ENCODE data around the gene HSPA13. TPM values are rescaled to one million over a fixed set of nuclear protein-coding genes. Genes with fewer than 3 reads are reported as not detected.
"Not testable (repeated sequence)": the region's sequence is repeated elsewhere in the genome, so short reads cannot be mapped to it uniquely, and the experiment has no call there.

HSPA13 gene
- total RNA-seq, 1 donor from 2014 or later: 87.6 TPM

DNA sequence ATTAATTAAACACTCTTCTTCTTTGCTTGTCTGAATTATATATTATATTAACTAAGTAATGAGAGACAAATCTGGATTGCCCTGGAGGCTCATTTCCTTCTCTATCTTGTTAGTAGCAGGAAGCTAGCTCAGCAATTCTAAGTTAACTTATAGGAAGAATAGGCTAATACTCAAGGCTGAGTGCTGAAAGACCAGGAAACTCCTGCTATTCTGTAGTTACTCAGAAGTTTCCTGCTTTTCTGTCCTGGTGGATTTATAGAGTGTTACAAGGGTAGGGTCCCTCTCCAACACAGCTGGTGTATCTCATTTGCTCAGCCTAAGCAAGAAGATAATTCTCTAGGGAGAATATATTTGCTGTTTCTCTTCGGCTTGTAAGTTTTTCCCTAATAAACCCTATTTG lies 29.2 kb downstream of the HSPA13 start:
- no peak overlapping the region for H3K4me3 ChIP-seq (ENCODE audit: low read depth, low read length)
- H3K36me3 ChIP-seq (ENCODE audit: control insufficient read depth, insufficient read depth, low read length): no peaks in the 10 kb centered on the region
- H3K27me3 ChIP-seq (ENCODE audit: control insufficient read depth, insufficient read depth, low read length): no peaks in the 10 kb centered on the region
- TF ChIP-seq, protein P1, sequence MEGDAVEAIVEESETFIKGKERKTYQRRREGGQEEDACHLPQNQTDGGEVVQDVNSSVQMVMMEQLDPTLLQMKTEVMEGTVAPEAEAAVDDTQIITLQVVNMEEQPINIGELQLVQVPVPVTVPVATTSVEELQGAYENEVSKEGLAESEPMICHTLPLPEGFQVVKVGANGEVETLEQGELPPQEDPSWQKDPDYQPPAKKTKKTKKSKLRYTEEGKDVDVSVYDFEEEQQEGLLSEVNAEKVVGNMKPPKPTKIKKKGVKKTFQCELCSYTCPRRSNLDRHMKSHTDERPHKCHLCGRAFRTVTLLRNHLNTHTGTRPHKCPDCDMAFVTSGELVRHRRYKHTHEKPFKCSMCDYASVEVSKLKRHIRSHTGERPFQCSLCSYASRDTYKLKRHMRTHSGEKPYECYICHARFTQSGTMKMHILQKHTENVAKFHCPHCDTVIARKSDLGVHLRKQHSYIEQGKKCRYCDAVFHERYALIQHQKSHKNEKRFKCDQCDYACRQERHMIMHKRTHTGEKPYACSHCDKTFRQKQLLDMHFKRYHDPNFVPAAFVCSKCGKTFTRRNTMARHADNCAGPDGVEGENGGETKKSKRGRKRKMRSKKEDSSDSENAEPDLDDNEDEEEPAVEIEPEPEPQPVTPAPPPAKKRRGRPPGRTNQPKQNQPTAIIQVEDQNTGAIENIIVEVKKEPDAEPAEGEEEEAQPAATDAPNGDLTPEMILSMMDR (IDR thresholded peaks at IDR 0.05; ENCODE audit: insufficient read depth, low read length, poor library complexity, severe bottlenecking): no peak
- DNase-seq (ENCODE audit: low read depth): no peak

GRCh38 chr21:14353231-14353630 lies 29.7 kb downstream of the HSPA13 start:
- Histone ChIP-seq H3K27me3 (ENCODE audit: control insufficient read depth, insufficient read depth, low read length) (no peaks in the 10 kb centered on the region), H3K4me3 (ENCODE audit: low read depth, low read length) (no peak overlapping the region), H3K36me3 (ENCODE audit: control insufficient read depth, insufficient read depth, low read length) (no peaks in the 10 kb centered on the region)
- no peak for DNase-seq (ENCODE audit: low read depth)
- TF ChIP-seq, protein P1 (IDR thresholded peaks at IDR 0.05; ENCODE audit: insufficient read depth, low read length, poor library complexity, severe bottlenecking): no peak

DNA sequence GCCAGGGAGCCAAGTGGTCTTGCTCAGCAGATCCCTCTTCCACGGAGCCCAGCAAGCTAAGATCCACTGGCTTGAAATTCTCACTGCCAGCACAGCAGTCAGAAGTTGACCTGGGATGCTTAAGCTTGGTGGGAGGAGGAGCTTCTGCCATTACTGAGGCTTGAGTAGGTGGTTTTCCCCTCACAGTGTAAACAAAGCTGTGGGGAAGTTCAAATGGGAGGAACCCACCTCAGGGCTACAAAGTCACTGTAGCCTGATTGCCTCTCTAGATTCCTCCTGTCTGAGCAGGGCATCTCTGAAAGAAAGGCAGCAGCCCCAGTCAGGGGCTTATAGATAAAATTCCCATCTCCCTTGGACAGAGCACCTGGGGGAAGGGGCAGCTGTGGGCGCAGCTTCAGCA lies 55.6 kb downstream of the HSPA13 start:
- not testable (repeated sequence) for H3K36me3 ChIP-seq (ENCODE audit: control insufficient read depth, insufficient read depth, low read length); H3K27me3 ChIP-seq (ENCODE audit: control insufficient read depth, insufficient read depth, low read length); H3K4me3 ChIP-seq (ENCODE audit: low read depth, low read length); DNase-seq (ENCODE audit: low read depth)

GRCh38 chr21:14325595-14325994 lies 57.4 kb downstream of the HSPA13 start:
- Histone ChIP-seq H3K36me3 (ENCODE audit: control insufficient read depth, insufficient read depth, low read length) (no peaks in the 10 kb centered on the region), H3K27me3 (ENCODE audit: control insufficient read depth, insufficient read depth, low read length) (no peaks in the 10 kb centered on the region), H3K4me3 (ENCODE audit: low read depth, low read length) (no peak overlapping the region)
- TF ChIP-seq, protein P1 (IDR thresholded peaks at IDR 0.05; ENCODE audit: insufficient read depth, low read length, poor library complexity, severe bottlenecking): no peak
- no peak for DNase-seq (ENCODE audit: low read depth)

Other genes with a start within 250 kb of the HSPA13 start
- gene LIPI, start 172.2 kb downstream of the HSPA13 start, total RNA-seq: not detected in 2 replicates
- gene RBM11, start 167.0 kb downstream of the HSPA13 start, total RNA-seq: 4.6 and 6.1 TPM in 2 replicates
- 0.04 and 0.14 TPM in 2 replicates for gene SAMSN1, start 163.2 kb upstream of the HSPA13 start, total RNA-seq